ENCODE results near the gene GOSR2.
"Not testable (repeated sequence)": the region's sequence is repeated elsewhere in the genome, so short reads cannot be mapped to it uniquely, and the experiment has no call there.

DNA sequence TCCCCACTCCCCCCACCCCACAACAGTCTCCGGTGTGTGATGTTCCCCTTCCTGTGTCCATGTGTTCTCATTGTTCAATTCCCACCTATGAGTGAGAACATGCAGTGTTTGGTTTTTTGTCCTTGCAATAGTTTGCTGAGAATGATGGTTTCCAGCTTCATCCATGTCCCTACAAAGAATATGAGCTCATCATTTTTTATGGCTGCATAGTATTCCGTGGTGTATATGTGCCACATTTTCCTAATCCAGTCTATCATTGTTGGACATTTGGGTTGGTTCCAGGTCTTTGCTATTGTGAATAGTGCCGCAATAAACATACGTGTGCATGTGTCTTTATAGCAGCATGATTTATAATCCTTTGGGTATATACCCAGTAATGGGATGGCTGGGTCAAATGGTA, 30.2 kb downstream of the GOSR2 start:
- TF ChIP-seq, protein P1, sequence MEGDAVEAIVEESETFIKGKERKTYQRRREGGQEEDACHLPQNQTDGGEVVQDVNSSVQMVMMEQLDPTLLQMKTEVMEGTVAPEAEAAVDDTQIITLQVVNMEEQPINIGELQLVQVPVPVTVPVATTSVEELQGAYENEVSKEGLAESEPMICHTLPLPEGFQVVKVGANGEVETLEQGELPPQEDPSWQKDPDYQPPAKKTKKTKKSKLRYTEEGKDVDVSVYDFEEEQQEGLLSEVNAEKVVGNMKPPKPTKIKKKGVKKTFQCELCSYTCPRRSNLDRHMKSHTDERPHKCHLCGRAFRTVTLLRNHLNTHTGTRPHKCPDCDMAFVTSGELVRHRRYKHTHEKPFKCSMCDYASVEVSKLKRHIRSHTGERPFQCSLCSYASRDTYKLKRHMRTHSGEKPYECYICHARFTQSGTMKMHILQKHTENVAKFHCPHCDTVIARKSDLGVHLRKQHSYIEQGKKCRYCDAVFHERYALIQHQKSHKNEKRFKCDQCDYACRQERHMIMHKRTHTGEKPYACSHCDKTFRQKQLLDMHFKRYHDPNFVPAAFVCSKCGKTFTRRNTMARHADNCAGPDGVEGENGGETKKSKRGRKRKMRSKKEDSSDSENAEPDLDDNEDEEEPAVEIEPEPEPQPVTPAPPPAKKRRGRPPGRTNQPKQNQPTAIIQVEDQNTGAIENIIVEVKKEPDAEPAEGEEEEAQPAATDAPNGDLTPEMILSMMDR (IDR thresholded peaks at IDR 0.05) = not testable (repeated sequence)
- TF ChIP-seq POLR2A, EP300 (IDR thresholded peaks at IDR 0.05): not testable (repeated sequence)

Data from tibial nerve (tissue), 4 donors.